Globus pallidus (tissue), 1 donor: ENCODE results near the gene ATOH7.
"Not testable (repeated sequence)": the region's sequence is repeated elsewhere in the genome, so short reads cannot be mapped to it uniquely, and the experiment has no call there.

Experiments
- DNase-seq: peaks from one replicate; pipeline ENCODE4 v3.0.0-alpha.2; 2015; ENCODE audit warnings: low spot score

The ATOH7 gene

GRCh38 chr10:68235581-68235980 lies 3.7 kb upstream of the ATOH7 start:
- no peak for DNase-seq

GRCh38 chr10:68235111-68235510 lies 3.2 kb upstream of the ATOH7 start:
- DNase-seq: no peak

- no peak for DNase-seq
Measured at GRCh38 chr10:68233046-68233445, 1.1 kb upstream of the ATOH7 start.

GRCh38 chr10:68231106-68231816 lies 652 bp downstream of the ATOH7 start:
- DNase-seq: peak; percentile 75

- DNase-seq: no peak
Measured at GRCh38 chr10:68230268-68230667, 1.6 kb downstream of the ATOH7 start.

GRCh38 chr10:68224810-68225209 lies 7.1 kb downstream of the ATOH7 start:
- no peak for DNase-seq

GRCh38 chr10:68223535-68224165 lies 8.3 kb downstream of the ATOH7 start:
- DNase-seq: no peak

GRCh38 chr10:68222391-68222790 lies 9.5 kb downstream of the ATOH7 start:
- no peak for DNase-seq

- no peak for DNase-seq
Measured at GRCh38 chr10:68221196-68221595, 10.7 kb downstream of the ATOH7 start.

- DNase-seq: no peak
Measured at GRCh38 chr10:68218786-68219185, 13.1 kb downstream of the ATOH7 start.

- DNase-seq: peak; percentile 33
Measured at GRCh38 chr10:68212721-68213352, 19.1 kb downstream of the ATOH7 start.

- DNase-seq: no peak
Measured at GRCh38 chr10:68211669-68212068, 20.2 kb downstream of the ATOH7 start.

- peak; percentile 73 for DNase-seq
Measured at GRCh38 chr10:68208424-68209042, 23.4 kb downstream of the ATOH7 start.

- no peak for DNase-seq
Measured at GRCh38 chr10:68202960-68203353, 29.0 kb downstream of the ATOH7 start.

- DNase-seq: no peak
Measured at GRCh38 chr10:68196701-68197100, 35.2 kb downstream of the ATOH7 start.

- DNase-seq: not testable (repeated sequence)
Measured at GRCh38 chr10:68195776-68196175, 36.1 kb downstream of the ATOH7 start.

GRCh38 chr10:68194290-68194689 lies 37.6 kb downstream of the ATOH7 start:
- DNase-seq: no peak

- no peak for DNase-seq
Measured at GRCh38 chr10:68192113-68192512, 39.8 kb downstream of the ATOH7 start.

- DNase-seq: no peak
Measured at GRCh38 chr10:68188835-68189234, 43.1 kb downstream of the ATOH7 start.

- DNase-seq: no peak
Measured at GRCh38 chr10:68185085-68185484, 46.8 kb downstream of the ATOH7 start.

- DNase-seq: no peak
Measured at GRCh38 chr10:68184546-68184945, 47.4 kb downstream of the ATOH7 start.
